Measurements from ENCODE around the gene TXNL4B. TPM values are rescaled to one million over a fixed set of nuclear protein-coding genes. Genes with fewer than 3 reads are reported as not detected.
"Not testable (repeated sequence)": the region's sequence is repeated elsewhere in the genome, so short reads cannot be mapped to it uniquely, and the experiment has no call there.

The TXNL4B gene
- total RNA-seq, 1 donor = 8.6 TPM

- DNase-seq (ENCODE audit: low read depth) = no peak
- no peak overlapping the region for H3K4me3 ChIP-seq (ENCODE audit: low read depth, low read length)
- TF ChIP-seq CTCF (IDR thresholded peaks at IDR 0.05; ENCODE audit: insufficient read depth, low read depth, low read length) = no peak
Measured at GRCh38 chr16:72064361-72064894, 29.0 kb downstream of the TXNL4B start.

- no peak for TF ChIP-seq CTCF (IDR thresholded peaks at IDR 0.05; ENCODE audit: insufficient read depth, low read depth, low read length)
- DNase-seq (ENCODE audit: low read depth) = no peak
- no peak overlapping the region for H3K4me3 ChIP-seq (ENCODE audit: low read depth, low read length)
Measured at GRCh38 chr16:72061564-72061963, 31.9 kb downstream of the TXNL4B start.

- H3K4me3 ChIP-seq (ENCODE audit: low read depth, low read length) = no peak overlapping the region
- no peak for DNase-seq (ENCODE audit: low read depth)
- TF ChIP-seq CTCF (IDR thresholded peaks at IDR 0.05; ENCODE audit: insufficient read depth, low read depth, low read length) = no peak
Measured at GRCh38 chr16:72060405-72060804, 33.0 kb downstream of the TXNL4B start.

GRCh38 chr16:72059060-72059459, 34.4 kb downstream of the TXNL4B start:
- H3K4me3 ChIP-seq (ENCODE audit: low read depth, low read length); DNase-seq (ENCODE audit: low read depth): not testable (repeated sequence)

- DNase-seq (ENCODE audit: low read depth); H3K4me3 ChIP-seq (ENCODE audit: low read depth, low read length): not testable (repeated sequence)
Measured at GRCh38 chr16:72057313-72057712, 36.1 kb downstream of the TXNL4B start.

GRCh38 chr16:72055911-72056310, 37.5 kb downstream of the TXNL4B start:
- H3K4me3 ChIP-seq (ENCODE audit: low read depth, low read length) = no peak overlapping the region
- TF ChIP-seq CTCF (IDR thresholded peaks at IDR 0.05; ENCODE audit: insufficient read depth, low read depth, low read length) = no peak
- DNase-seq (ENCODE audit: low read depth) = no peak

GRCh38 chr16:72054254-72054847, 39.1 kb downstream of the TXNL4B start, which contains the start of gene HP:
Gene HP, plus strand, starts transcription at chr16:72054505. Its CDS starts 148 bp downstream, at chr16:72054653.
- not testable (repeated sequence) for DNase-seq (ENCODE audit: low read depth)

GRCh38 chr16:72051818-72052217, 41.6 kb downstream of the TXNL4B start:
- TF ChIP-seq CTCF (IDR thresholded peaks at IDR 0.05; ENCODE audit: insufficient read depth, low read depth, low read length) = no peak
- H3K4me3 ChIP-seq (ENCODE audit: low read depth, low read length) = no peak overlapping the region
- DNase-seq (ENCODE audit: low read depth) = no peak

More at GRCh38 chr16:72054254-72054847, 39.1 kb downstream of the TXNL4B start, which contains the start of gene HP:
- not testable (repeated sequence) for H3K4me3 ChIP-seq (ENCODE audit: low read depth, low read length)

Data from fibroblast of villous mesenchyme (primary cell).